Measurements from ENCODE around the gene SEPTIN14. TPM values are rescaled to one million over a fixed set of nuclear protein-coding genes. Genes with fewer than 3 reads are reported as not detected.
"Not testable (repeated sequence)": the region's sequence is repeated elsewhere in the genome, so short reads cannot be mapped to it uniquely, and the experiment has no call there.

The SEPTIN14 gene
- total RNA-seq: not detected
- long read RNA-seq: 0 reads

DNA sequence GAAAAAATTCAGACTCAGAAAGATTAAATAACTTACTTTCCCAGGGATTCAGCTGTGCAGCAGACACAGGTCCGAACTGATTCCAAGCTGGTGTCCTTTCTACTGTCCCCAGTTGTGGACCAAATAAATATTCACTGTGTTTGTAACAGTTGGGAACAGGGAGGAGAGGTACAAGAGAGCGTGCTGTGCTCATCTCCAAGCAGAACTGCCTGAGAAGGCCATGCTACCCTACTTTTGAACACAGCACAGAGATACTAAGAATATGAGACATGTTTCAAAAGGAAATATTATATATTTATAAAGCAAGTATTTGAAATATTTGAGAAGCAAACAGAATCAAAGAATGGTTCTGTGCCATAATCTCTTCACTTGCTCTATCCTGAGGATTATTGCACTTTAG, at the start of gene SEPTIN14:
Gene SEPTIN14, minus strand, starts transcription at position 101 of the 400 bp plus-strand sequence. CDS start 756 bp downstream, outside the sequence.
- intact Hi-C loops (cut with DNase I); ATAC-seq; DNase-seq (ENCODE audit: missing footprints): not testable (repeated sequence)

DNA sequence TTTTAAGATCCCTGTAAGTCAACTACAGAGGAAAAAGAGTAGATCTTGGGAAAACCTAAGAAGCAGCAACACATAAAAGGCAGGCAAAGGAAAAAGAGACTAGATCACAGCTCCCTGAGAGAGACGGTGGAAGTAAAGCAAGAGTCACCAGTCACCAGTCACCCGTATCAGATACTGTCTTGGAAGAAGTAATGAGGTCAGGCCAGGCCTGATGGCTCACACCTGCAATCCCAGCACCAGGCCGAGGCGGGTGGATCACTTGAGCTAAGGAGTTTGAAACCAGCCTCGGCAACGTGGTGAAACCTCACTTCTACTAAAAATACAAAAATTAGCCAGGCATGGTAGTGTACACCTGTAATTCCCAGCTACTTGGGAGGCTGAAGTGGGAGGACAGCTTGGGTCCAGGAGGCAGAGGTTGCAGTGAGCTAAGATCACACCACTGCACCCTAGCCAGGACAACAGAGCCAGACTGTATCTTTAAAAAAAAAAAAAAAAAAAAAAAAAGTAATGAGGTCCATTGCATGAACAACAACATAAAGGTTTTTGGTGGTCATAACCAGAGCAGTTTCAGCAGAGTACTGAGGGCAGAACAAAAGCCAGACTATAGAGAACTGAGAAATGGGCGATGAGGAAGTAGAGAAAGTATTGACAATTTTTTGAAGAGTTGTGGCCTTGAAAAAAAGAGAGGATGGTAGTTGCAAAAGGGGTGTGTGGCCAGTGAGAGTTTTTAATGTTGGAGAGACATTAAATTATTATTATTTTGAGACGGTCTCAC, 41.6 kb upstream of the SEPTIN14 start:
- ATAC-seq (no peak), DNase-seq (ENCODE audit: missing footprints) (no peak)
- intact Hi-C loops (cut with DNase I): no loop called here

- DNase-seq (ENCODE audit: missing footprints); intact Hi-C loops (cut with DNase I); ATAC-seq: not testable (repeated sequence)
Measured at GRCh38 chr7:55901059-55901458, 38.5 kb upstream of the SEPTIN14 start.

GRCh38 chr7:55898287-55898686, 35.7 kb upstream of the SEPTIN14 start:
- ATAC-seq (no peak), DNase-seq (ENCODE audit: missing footprints) (no peak)
- intact Hi-C loops (cut with DNase I): no loop called here

- DNase-seq (ENCODE audit: missing footprints) (no peak), ATAC-seq (no peak)
- intact Hi-C loops (cut with DNase I): no loop called here
Measured at GRCh38 chr7:55895021-55895420, 32.5 kb upstream of the SEPTIN14 start.

GRCh38 chr7:55893940-55894339, 31.4 kb upstream of the SEPTIN14 start:
- intact Hi-C loops (cut with DNase I): no loop called here
- no peak for ATAC-seq

GRCh38 chr7:55888378-55888777, 25.8 kb upstream of the SEPTIN14 start:
- not testable (repeated sequence) for DNase-seq (ENCODE audit: missing footprints); ATAC-seq
- intact Hi-C loops (cut with DNase I): loop anchor here (2.0 to 5.0 kb wide), 3 partner anchors 62 to 164 kb away; partner anchors contain the start of genes CCT6A, MRPS17, NIPSNAP2 and PSPH

More at GRCh38 chr7:55893940-55894339, 31.4 kb upstream of the SEPTIN14 start:
- DNase-seq (ENCODE audit: missing footprints): no peak

GRCh38 chr7:55887821-55888247, 25.3 kb upstream of the SEPTIN14 start:
- intact Hi-C loops (cut with DNase I): loop anchor here (2.0 to 5.0 kb wide), 3 partner anchors 63 to 164 kb away; partner anchors contain the start of genes CCT6A, MRPS17, NIPSNAP2 and PSPH
- DNase-seq (ENCODE audit: missing footprints) (no peak), ATAC-seq (no peak)

DNA sequence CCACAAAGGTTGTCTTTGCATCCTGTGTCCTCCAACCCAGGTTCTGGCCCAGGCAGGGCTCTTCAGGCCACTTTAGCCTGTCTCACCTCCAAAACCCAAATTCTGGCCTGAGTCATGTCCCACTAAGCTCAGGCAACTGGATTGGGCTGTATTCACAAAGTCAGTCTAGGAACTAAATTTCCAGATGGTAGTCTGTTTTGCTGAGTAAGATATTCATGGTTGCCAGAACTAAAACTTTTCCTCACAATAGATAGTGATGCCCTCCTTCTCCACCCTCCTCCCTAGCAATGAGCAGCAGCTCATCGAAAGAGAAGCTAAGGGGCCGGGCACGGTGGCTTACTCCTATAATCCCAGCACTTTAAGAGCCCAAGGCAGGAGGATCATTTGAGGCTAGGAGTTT, 21.8 kb upstream of the SEPTIN14 start:
- intact Hi-C loops (cut with DNase I): no loop called here
- ATAC-seq (no peak), DNase-seq (ENCODE audit: missing footprints) (no peak)

GRCh38 chr7:55878691-55879090, 16.1 kb upstream of the SEPTIN14 start:
- intact Hi-C loops (cut with DNase I): no loop called here
- DNase-seq (ENCODE audit: missing footprints) (no peak), ATAC-seq (no peak)

DNA sequence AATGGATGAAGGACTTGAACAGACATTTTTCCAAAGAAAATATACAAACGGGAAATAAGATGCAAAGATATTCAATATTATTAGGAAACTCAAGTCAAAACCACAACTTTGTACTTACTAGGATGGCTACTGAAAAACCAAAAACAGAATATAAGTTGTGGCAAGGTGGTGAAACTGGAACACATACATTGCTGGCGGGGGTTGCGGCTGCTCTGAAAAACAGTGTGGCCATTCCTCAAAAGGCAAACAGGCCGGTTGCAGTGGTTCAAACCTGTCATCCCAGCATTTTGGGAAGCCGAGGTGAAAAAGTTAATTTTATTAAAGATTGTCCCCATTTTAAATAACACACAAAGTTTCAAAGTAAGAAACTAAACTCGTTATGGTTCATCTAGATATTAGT, 14.8 kb upstream of the SEPTIN14 start:
- no peak for ATAC-seq
- intact Hi-C loops (cut with DNase I): no loop called here

DNA sequence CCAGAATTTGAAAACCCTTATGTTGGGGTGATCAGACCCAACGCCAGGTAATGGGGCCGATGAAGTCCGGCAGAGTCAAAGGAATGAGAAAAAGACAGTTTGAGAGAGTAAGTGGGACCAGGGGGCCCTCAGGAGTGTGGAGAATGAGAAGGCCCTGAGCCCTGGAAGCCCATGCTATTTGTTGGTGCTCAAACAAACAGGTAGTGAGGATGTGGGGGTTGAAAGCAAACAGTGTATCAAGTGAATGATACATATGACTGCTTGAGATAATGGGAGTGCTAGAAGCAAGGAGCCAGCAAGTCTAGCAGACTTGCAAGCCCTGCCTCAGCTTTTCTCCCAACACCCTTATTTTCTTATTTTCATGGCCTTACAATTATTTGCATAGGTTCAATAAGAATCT, 11.2 kb upstream of the SEPTIN14 start:
- no peak for ATAC-seq
- intact Hi-C loops (cut with DNase I): no loop called here
- no peak for DNase-seq (ENCODE audit: missing footprints)

More for the DNA sequence above, 14.8 kb upstream of the SEPTIN14 start:
- DNase-seq (ENCODE audit: missing footprints): no peak

- ATAC-seq (no peak), DNase-seq (ENCODE audit: missing footprints) (no peak)
- intact Hi-C loops (cut with DNase I): no loop called here
Measured at GRCh38 chr7:55871932-55872485, 9.5 kb upstream of the SEPTIN14 start.

GRCh38 chr7:55868989-55869388, 6.4 kb upstream of the SEPTIN14 start:
- ATAC-seq; intact Hi-C loops (cut with DNase I); DNase-seq (ENCODE audit: missing footprints): not testable (repeated sequence)

- DNase-seq (ENCODE audit: missing footprints); ATAC-seq; intact Hi-C loops (cut with DNase I): not testable (repeated sequence)
Measured at GRCh38 chr7:55845164-55845563, 17.4 kb downstream of the SEPTIN14 start.

DNA sequence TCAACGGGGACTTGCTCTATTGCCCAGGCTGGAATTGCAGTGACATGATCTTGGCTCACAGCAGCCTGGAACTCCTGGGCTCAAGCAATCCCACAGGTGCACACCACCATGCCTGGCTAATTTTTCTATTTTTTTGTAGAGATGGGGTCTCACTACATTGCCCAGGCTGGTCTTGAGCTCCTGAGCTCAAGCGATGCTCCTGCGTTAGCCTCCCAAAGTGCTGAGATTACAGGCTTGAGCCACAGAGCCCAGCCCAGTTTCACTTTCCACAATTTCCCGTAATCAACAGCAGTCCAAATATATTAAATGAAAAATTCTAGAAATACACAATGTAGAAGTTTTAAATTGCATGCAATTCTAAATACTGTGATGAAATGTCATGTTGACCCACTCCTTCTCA, 24.0 kb downstream of the SEPTIN14 start:
- DNase-seq (ENCODE audit: missing footprints) (no peak), ATAC-seq (no peak)
- intact Hi-C loops (cut with DNase I): no loop called here

DNA sequence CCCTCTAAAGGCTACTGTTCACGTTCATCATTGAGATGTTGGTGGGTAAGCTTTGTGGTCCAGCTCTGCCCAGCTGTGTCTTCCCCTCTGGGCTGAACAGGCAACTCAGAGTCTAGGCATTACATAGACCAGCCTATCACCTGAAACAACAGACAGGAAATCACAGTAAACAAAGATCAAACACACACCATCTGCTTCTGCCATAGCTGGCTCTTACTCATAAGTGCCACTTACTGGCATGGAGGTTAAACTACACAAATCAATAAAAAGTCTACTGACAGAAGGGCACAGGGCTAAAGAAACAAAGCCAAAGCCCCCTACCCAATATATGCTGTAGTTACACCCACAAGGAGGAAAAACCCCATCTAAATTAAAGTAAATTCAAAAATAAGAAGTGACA, 35.0 kb downstream of the SEPTIN14 start:
- DNase-seq (ENCODE audit: missing footprints) (no peak), ATAC-seq (no peak)
- intact Hi-C loops (cut with DNase I): no loop called here

- intact Hi-C loops (cut with DNase I): no loop called here
- ATAC-seq (no peak), DNase-seq (ENCODE audit: missing footprints) (no peak)
Measured at GRCh38 chr7:55818686-55819085, 43.9 kb downstream of the SEPTIN14 start.

- ATAC-seq; intact Hi-C loops (cut with DNase I); DNase-seq (ENCODE audit: missing footprints): not testable (repeated sequence)
Measured at GRCh38 chr7:55797260-55797659, 65.3 kb downstream of the SEPTIN14 start.

DNA sequence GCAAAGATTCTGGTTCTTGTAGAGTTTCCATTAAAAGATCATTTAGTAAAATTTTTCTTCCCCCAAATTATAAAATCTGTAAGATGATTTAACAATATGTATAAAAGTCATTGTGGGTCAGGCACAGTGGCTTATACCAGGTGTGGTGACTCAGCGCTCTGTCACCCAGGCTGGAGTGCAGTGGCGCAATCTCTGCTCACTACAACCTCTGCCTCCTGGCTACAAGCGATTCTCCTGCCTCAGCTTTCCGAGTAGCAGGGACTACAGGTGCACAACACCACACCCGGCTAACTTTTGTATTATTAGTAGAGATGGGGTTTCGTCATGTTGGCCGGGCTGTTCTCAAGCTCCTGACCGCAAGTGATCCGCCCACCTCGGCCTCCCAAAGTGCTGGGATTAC, 68.0 kb downstream of the SEPTIN14 start:
- no peak for DNase-seq (ENCODE audit: missing footprints)
- no peak for ATAC-seq
- intact Hi-C loops (cut with DNase I): no loop called here

All from Right ventricle myocardium inferior (tissue), 1 donor.